HG02763 (cell line): ENCODE results near the gene BRD3OS.
"Not testable (repeated sequence)": the region's sequence is repeated elsewhere in the genome, so short reads cannot be mapped to it uniquely, and the experiment has no call there.

ENCODE experiments used
- ATAC-seq: cut with Tn5 transposase; IDR thresholded peaks from one replicate; pipeline ENCODE4 v1.9.1; 2021; ENCODE audit warnings: mild to moderate bottlenecking, moderate library complexity; ENCODE audit not compliant: unreplicated experiment

Gene BRD3OS

GRCh38 chr9:134061688-134062371, 36.5 kb downstream of the BRD3OS start:
- ATAC-seq = no peak

GRCh38 chr9:134062461-134063087, 37.3 kb downstream of the BRD3OS start:
- no peak for ATAC-seq

GRCh38 chr9:134063088-134063570, 37.8 kb downstream of the BRD3OS start:
- no peak for ATAC-seq

GRCh38 chr9:134063571-134064450, 38.5 kb downstream of the BRD3OS start:
- ATAC-seq = no peak

GRCh38 chr9:134064711-134065110, 39.4 kb downstream of the BRD3OS start:
- ATAC-seq = no peak

GRCh38 chr9:134065612-134066419, 40.5 kb downstream of the BRD3OS start:
- no peak for ATAC-seq

GRCh38 chr9:134066526-134066912, 41.2 kb downstream of the BRD3OS start:
- ATAC-seq = no peak

- no peak for ATAC-seq
These were observed 41.9 kb downstream of the BRD3OS start for GRCh38 chr9:134066913-134067851.

GRCh38 chr9:134067904-134068743, 42.8 kb downstream of the BRD3OS start, which contains the start of gene BRD3:
TSS of gene BRD3 (minus strand) at chr9:134068026. CDS start at chr9:134053477, 14,549 bp downstream.
- ATAC-seq = peak; percentile 81

GRCh38 chr9:134068744-134069479, 43.6 kb downstream of the BRD3OS start:
- ATAC-seq = no peak

- no peak for ATAC-seq
These were observed 44.5 kb downstream of the BRD3OS start for GRCh38 chr9:134069480-134070399.

GRCh38 chr9:134071149-134071548, 45.9 kb downstream of the BRD3OS start:
- ATAC-seq = no peak

GRCh38 chr9:134072683-134073082, 47.4 kb downstream of the BRD3OS start:
- ATAC-seq = not testable (repeated sequence)

- no peak for ATAC-seq
These were observed 48.2 kb downstream of the BRD3OS start for GRCh38 chr9:134073500-134073899.

- not testable (repeated sequence) for ATAC-seq
These were observed 50.4 kb downstream of the BRD3OS start for GRCh38 chr9:134075689-134076088.

GRCh38 chr9:134076644-134077043, 51.4 kb downstream of the BRD3OS start:
- ATAC-seq = no peak
